GM23248 (cell line): ENCODE results near the gene MR1. TPM values are rescaled to one million over a fixed set of nuclear protein-coding genes. Genes with fewer than 3 reads are reported as not detected.

ENCODE experiments used
- DNase-seq: peaks from one replicate; pipeline ENCODE4 v3.0.0-alpha.2; 2015
- H2AFZ ChIP-seq: fragments of 200-600 bp; sonication (generic); 2 replicates; pipeline ENCODE4 v1.6.1; 2016; ENCODE audit warnings: antibody characterized with exemption
- H3F3A ChIP-seq: fragments of 200-600 bp; sonication (generic); 2 replicates; pipeline ENCODE4 v1.6.1; 2016; ENCODE audit warnings: mild to moderate bottlenecking, antibody characterized with exemption, mixed run types; ENCODE audit not compliant: insufficient read depth
- H3K27ac ChIP-seq: fragments of 200-600 bp; sonication (generic); 2 replicates; pipeline ENCODE4 v1.5.1; 2016; ENCODE audit warnings: mild to moderate bottlenecking
- H3K27me3 ChIP-seq: fragments of 200-600 bp; sonication (generic); replicated peaks from 2 replicates; pipeline ENCODE4 v1.6.1; 2016; ENCODE audit warnings: mild to moderate bottlenecking; ENCODE audit not compliant: insufficient read depth
- H3K36me3 ChIP-seq: fragments of 200-600 bp; sonication (generic); 2 replicates; pipeline ENCODE4 v1.6.1; 2016; ENCODE audit warnings: low read depth, mild to moderate bottlenecking
- H3K4me1 ChIP-seq: fragments of 200-600 bp; sonication (generic); 2 replicates; pipeline ENCODE4 v1.6.1; 2016; ENCODE audit warnings: mild to moderate bottlenecking; ENCODE audit not compliant: insufficient read depth
- H3K4me2 ChIP-seq: fragments of 200-600 bp; sonication (generic); one replicate; pipeline ENCODE4 v1.6.1; 2016; ENCODE audit warnings: mild to moderate bottlenecking; ENCODE audit not compliant: unreplicated experiment
- H3K4me3 ChIP-seq: fragments of 200-600 bp; sonication (generic); 2 replicates; pipeline ENCODE4 v1.5.1; 2016; ENCODE audit warnings: mild to moderate bottlenecking
- H3K79me2 ChIP-seq: fragments of 200-600 bp; sonication (generic); 2 replicates; pipeline ENCODE4 v1.6.1; 2016; ENCODE audit warnings: mild to moderate bottlenecking; ENCODE audit not compliant: insufficient read depth
- H3K9ac ChIP-seq: fragments of 200-600 bp; sonication (generic); 2 replicates; pipeline ENCODE4 v1.6.1; 2016; ENCODE audit warnings: mild to moderate bottlenecking
- H3K9me2 ChIP-seq: fragments of 200-600 bp; sonication (generic); 2 replicates; pipeline ENCODE4 v1.6.1; 2016; ENCODE audit warnings: mixed run types, mild to moderate bottlenecking, moderate library complexity; ENCODE audit not compliant: insufficient read depth
- H3K9me3 ChIP-seq: fragments of 200-600 bp; sonication (generic); one replicate; pipeline ENCODE4 v1.6.1; 2017; ENCODE audit warnings: low read depth
- H4K20me1 ChIP-seq: fragments of 200-600 bp; sonication (generic); 2 replicates; pipeline ENCODE4 v1.6.0; 2016; ENCODE audit not compliant: insufficient read depth
- EZH2 ChIP-seq: fragments of 200-600 bp; sonication (generic); IDR thresholded peaks from 2 replicates; pipeline ENCODE4 v1.6.1; 2018; ENCODE audit warnings: antibody characterized with exemption, mild to moderate bottlenecking; ENCODE audit not compliant: insufficient read depth, poor library complexity, severe bottlenecking
- EZH2phosphoT487 ChIP-seq: fragments of 200-600 bp; sonication (generic); IDR thresholded peaks from 2 replicates; pipeline ENCODE4 v1.6.1; 2018; ENCODE audit warnings: antibody characterized with exemption, moderate library complexity, mild to moderate bottlenecking, low read depth; ENCODE audit not compliant: insufficient read depth
- WGBS, 2 experiments: methylation state at CpG; one replicate each; pipeline ENCODE4 v1.1.6; 2015 to 2017; ENCODE audit warnings: low lambda C conversion rate in 2 of 2, low coverage in 1 of 2; ENCODE audit errors: missing lambda C conversion rate in 2 of 2; 5-methylcytosine and 5-hydroxymethylcytosine counted together
- in situ Hi-C: fragments of 300-500 bp; cut with MboI; formaldehyde crosslinking; loops from 2 replicates; pipeline ENCODE4 v1.15.0; 2020
- polyA plus RNA-seq: library from polyadenylated mRNA; unstranded; fragments of >200 nt; fragmentation: Nextera tagmentation; extraction: Ambion mirVana; gene quantifications from 2 replicates; pipeline ENCODE4 v1.2.1, GENCODE V29; 2016
- total RNA-seq: library from RNA; depleted of rRNA; stranded (reverse); fragments of >200 nt; shearing (Covaris generic); gene quantifications from 2 replicates; pipeline ENCODE4 v1.2.3, GENCODE V29; 2014; rRNA removed

Gene MR1
- total and polyA plus RNA-seq, 2 experiments from 2014 or later: 25.2 to 26.2 TPM

- H3K4me3 ChIP-seq: no peak overlapping the region
- peaks cover 27% of the 10 kb centered on the region for H3F3A ChIP-seq
- no peaks in the 10 kb centered on the region for H3K27me3 ChIP-seq
- H3K9me2 ChIP-seq: no peaks in the 10 kb centered on the region
- H3K79me2 ChIP-seq: peaks cover 19% of the 10 kb centered on the region; the same call in 1 of the 2 replicates
- in situ Hi-C loops: no loop called here
- H2AFZ ChIP-seq: no peak overlapping the region
- no peak overlapping the region for H3K27ac ChIP-seq
- no peak for DNase-seq
- no peak overlapping the region for H3K9ac ChIP-seq
- H4K20me1 ChIP-seq: no peaks in the 10 kb centered on the region
- no peaks in the 10 kb centered on the region for H3K36me3 ChIP-seq
- WGBS, 2 experiments: 41 to 66% methylated on average over 3 to 6 of the region's 6 CpGs
- peaks cover 28% of the 10 kb centered on the region for H3K4me1 ChIP-seq
- no peaks in the 10 kb centered on the region for H3K9me3 ChIP-seq
- TF ChIP-seq EZH2 (no peak), EZH2phosphoT487 (no peak)
- no peak overlapping the region for H3K4me2 ChIP-seq
These were observed 72.7 kb downstream of the MR1 start for GRCh38 chr1:181106479-181106878.

- no peak overlapping the region for H3K27ac ChIP-seq
- DNase-seq: no peak
- peaks cover 35% of the 10 kb centered on the region for H3F3A ChIP-seq
- H3K4me3 ChIP-seq: no peak overlapping the region
- no peaks in the 10 kb centered on the region for H3K27me3 ChIP-seq
- no peaks in the 10 kb centered on the region for H3K9me2 ChIP-seq
- H3K9me3 ChIP-seq: no peaks in the 10 kb centered on the region
- 45 to 50% methylated on average over 2 of the region's 2 CpGs for WGBS, 2 experiments
- no peak overlapping the region for H3K4me2 ChIP-seq
- no peak overlapping the region for H3K9ac ChIP-seq
- H3K4me1 ChIP-seq: peaks cover 27% of the 10 kb centered on the region
- H4K20me1 ChIP-seq: no peaks in the 10 kb centered on the region
- H3K79me2 ChIP-seq: peaks cover 16% of the 10 kb centered on the region; the same call in 1 of the 2 replicates
- no peaks in the 10 kb centered on the region for H3K36me3 ChIP-seq
- H2AFZ ChIP-seq: no peak overlapping the region
- in situ Hi-C loops: no loop called here
- no peak for TF ChIP-seq EZH2
- TF ChIP-seq EZH2phosphoT487: no peak
These were observed 73.9 kb downstream of the MR1 start for GRCh38 chr1:181107711-181108110.

GRCh38 chr1:181108304-181108867, 74.6 kb downstream of the MR1 start:
- Histone ChIP-seq H3K4me3 (no peak overlapping the region), H2AFZ (no peak overlapping the region), H3K4me1 (peaks cover 34% of the 10 kb centered on the region), H3K9me3 (no peaks in the 10 kb centered on the region), H3K36me3 (no peaks in the 10 kb centered on the region), H4K20me1 (no peaks in the 10 kb centered on the region), H3K9ac (no peak overlapping the region), H3K79me2 (peaks cover 10% of the 10 kb centered on the region; the same call in 1 of the 2 replicates), H3K27me3 (no peaks in the 10 kb centered on the region), H3K27ac (no peak overlapping the region), H3F3A (peaks cover 31% of the 10 kb centered on the region), H3K9me2 (no peaks in the 10 kb centered on the region), H3K4me2 (no peak overlapping the region)
- no peak for DNase-seq
- 61 to 68% methylated on average over 7 of the region's 7 CpGs for WGBS, 2 experiments
- in situ Hi-C loops: no loop called here
- TF ChIP-seq EZH2 (no peak), EZH2phosphoT487 (no peak)

GRCh38 chr1:181110013-181110412, 76.2 kb downstream of the MR1 start:
- DNase-seq: no peak
- Histone ChIP-seq H2AFZ (no peak overlapping the region), H3K9ac (no peak overlapping the region), H3K4me3 (no peak overlapping the region), H3F3A (peaks cover 23% of the 10 kb centered on the region), H3K36me3 (no peaks in the 10 kb centered on the region), H3K9me2 (no peaks in the 10 kb centered on the region), H3K79me2 (no peaks in the 10 kb centered on the region), H3K4me2 (no peak overlapping the region), H3K4me1 (peaks cover 27% of the 10 kb centered on the region), H3K9me3 (no peaks in the 10 kb centered on the region), H3K27me3 (no peaks in the 10 kb centered on the region), H4K20me1 (no peaks in the 10 kb centered on the region), H3K27ac (no peak overlapping the region)
- WGBS, 2 experiments: 97 to 100% methylated on average over 2 of the region's 2 CpGs
- TF ChIP-seq EZH2: no peak
- no peak for TF ChIP-seq EZH2phosphoT487
- in situ Hi-C loops: no loop called here

Other genes starting within 250 kb of the MR1 start
- 8.6 and 11.7 TPM in 2 replicates for gene KIAA1614, start 121.1 kb upstream of the MR1 start, total RNA-seq
- 1.3 and 2.7 TPM in 2 replicates for gene KIAA1614, start 121.1 kb upstream of the MR1 start, polyA plus RNA-seq
- 28.6 and 31.1 TPM in 2 replicates for gene STX6, start 11.1 kb upstream of the MR1 start, total RNA-seq
- gene STX6, start 11.1 kb upstream of the MR1 start, polyA plus RNA-seq: 16.1 and 16.3 TPM in 2 replicates
- 33.6 and 38.5 TPM in 2 replicates for gene IER5, start 54.7 kb downstream of the MR1 start, total RNA-seq
- gene IER5, start 54.7 kb downstream of the MR1 start, polyA plus RNA-seq: 8.1 and 10.8 TPM in 2 replicates